Stimulated activated CD8-positive, alpha-beta memory T cell treated with anti-CD3 and anti-CD28 coated beads, Interleukin-2, amount 100 ng/mL, for 1 hour (primary cell): ENCODE results near the gene ADPRH.

Experiments used
- DNase-seq, 2 donors: peaks; one replicate each; pipeline ENCODE4 v3.0.0-alpha.2; 2020; ENCODE audit warnings: low read depth in 2 of 2

ADPRH gene

DNA sequence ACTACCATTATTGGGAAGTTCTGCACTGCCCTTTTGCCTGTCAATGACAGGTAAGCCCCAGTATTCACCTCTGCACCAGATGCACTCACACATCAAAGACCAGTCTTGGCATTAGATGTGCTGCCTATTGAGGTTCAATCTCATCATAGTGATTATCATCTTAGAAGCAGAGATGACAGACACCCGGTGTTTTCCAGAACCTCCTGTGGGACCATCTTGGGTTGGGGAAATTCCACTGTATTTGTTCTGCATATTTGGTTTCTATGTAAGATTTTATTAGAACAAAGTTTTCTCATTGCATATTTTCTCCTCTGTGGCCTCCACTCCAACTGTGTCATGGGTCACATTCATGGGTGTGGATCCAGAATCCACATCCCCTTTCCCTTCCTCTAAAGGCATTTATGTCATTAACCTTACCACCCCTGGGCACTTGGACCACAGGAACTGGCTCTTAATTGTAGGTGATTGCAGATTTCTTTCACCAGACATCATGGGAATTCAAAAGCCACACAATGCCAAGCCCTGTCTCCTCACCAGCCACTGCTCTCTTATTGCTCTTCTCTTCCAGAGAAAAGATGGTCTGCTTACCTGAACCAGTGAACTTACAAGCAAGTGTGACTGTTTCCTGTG, 49.6 kb downstream of the ADPRH start:
- no peak for DNase-seq

DNA sequence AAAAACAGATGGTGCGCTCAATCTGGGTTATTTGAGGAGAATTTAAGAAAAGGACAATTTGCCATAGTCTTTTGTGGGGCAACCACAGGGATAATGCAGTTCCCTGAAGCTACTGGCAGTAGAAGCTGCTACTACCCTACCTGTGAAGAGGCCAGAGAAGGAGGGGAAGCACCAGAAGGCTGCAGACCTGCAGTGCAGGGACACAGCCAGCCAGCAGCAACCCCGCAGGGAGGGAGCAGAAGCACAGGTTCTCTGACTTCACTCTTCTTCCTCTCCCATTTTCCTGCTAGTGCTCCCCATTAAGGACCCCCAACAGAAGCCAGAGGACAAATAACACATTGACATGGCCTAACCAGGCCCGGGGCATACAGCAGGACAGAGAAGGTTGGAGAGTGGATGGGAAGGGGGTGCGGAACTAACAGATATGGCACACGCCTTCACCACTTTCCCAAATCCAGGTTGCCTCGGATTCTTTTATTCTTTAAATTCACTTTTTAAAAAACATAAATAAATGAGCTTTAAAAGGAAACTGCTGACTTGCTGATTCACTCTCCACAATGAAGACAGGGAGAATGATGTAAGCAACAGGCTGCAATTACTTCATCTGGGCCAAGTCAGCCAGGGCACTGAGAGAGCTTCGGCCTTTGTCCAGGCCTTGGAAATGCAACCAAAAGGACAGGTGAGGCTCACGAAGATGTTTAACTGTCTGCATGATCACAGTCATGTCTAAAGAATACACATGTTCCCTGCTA, 51.0 kb downstream of the ADPRH start:
- no peak for DNase-seq

DNA sequence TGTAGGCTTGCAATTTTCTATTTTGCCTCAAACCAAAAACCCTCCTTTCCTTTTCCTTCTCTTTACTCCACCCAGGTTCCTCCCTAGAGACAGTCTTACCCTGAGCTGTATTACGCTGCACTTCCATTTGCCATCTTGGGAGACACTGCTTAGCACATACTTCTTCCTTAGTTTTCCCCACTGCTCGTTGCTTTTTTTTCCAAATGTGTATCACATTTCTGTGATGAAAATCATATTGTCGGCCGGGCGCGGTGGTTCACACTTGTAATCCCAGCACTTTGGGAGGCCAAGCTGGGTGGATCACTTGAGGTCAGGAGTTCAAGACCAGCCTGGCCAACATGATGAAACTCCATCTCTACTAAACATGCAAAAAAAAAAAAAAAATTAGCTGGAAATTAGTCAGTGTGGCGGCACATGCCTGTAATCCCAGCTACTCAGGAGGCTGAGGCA, 51.6 kb downstream of the ADPRH start:
- DNase-seq = no peak

DNA sequence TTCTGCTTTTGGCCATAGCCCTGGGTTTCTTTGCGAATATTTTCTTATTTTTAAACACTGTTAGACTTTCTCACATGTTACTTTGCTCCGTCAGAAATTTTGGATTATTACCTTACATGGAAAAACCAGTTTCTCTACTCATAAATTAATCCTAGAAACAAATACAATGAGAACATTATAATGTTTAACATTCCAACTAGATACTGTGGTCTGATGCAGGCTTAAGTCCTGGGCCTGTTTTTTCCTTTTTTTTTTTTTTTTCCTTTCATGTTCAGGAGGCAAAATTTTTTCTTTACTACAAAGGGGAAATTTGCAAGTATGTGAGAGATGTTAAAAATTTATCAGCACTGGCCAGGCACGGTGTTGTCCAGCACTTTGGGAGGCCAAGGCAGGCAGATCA, 52.2 kb downstream of the ADPRH start:
- no peak for DNase-seq

DNA sequence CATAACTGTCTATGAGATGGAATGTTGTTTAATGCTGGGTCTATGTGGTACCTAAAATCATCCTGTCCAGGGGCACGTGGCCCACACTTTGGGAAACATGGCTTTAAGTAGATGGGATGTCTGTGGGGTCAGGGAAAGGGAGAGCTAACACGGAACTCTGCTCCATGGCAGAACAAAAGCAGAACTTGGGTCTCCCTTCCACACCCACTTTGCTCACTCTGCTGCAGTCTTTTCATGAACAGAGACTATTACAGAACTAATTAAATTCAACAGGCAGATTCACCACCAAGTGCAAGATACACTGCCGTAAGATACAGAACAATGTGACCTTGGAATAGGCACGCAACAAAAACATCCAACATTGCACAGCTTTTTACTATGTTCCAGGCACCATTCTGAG, 52.9 kb downstream of the ADPRH start:
- no peak for DNase-seq

DNA sequence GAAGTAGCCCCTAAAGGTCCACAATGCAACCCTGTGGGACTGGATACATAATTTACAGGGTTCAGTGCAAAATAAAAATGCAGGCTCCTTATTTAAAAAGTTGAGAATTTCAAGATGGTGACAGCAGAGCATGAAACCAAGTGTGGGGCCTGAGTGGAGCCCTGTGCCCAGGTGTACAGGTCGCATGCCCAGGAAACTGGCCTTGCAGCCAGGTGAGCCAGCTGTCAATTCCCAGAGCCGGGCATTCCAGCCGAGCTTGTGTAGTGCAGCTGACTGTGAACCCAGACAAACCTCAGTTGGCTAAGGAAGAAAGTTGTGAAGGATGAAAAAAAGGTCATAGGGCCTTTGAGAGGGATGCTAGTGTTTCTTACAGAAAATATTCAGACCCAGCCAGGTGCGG, 53.5 kb downstream of the ADPRH start:
- no peak for DNase-seq

DNA sequence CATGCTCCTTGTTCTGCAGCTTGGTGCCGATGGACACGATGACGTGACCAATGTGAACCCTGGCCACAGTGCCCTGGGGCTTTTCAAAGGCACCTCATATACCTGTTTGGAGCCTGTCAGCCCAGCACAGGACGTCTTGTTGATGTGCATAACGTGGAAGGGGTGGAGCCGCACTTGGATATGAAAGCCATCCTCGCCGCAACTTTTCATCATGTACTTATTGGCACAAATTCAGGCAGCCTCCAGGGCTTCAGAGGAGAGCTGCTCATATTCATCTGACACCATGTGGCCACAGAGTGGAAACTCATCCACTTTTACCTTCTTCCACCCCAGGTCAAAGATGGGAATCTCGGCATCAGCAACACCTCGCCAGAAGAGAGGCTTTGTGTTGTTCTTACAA, 56.4 kb downstream of the ADPRH start:
- DNase-seq = no peak

DNA sequence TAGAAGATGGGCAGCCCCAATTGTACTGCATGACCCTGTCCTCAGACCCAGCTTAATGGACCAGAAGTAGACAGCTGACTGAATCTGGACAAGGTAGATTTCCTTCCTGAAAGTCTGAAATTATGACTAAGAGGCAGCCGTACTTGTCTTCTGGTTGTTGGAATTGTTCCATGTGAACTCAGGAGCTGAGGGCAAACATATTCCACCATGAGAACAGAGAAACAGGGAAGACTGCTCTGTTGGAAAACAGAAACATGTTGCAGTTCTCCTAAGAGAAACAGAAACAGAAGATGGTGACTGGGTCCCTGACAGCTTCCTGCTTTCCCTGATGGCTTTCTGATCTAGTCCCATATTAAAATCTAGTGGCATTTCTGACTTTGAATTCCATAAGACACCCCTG, 57.0 kb downstream of the ADPRH start:
- DNase-seq = no peak

DNA sequence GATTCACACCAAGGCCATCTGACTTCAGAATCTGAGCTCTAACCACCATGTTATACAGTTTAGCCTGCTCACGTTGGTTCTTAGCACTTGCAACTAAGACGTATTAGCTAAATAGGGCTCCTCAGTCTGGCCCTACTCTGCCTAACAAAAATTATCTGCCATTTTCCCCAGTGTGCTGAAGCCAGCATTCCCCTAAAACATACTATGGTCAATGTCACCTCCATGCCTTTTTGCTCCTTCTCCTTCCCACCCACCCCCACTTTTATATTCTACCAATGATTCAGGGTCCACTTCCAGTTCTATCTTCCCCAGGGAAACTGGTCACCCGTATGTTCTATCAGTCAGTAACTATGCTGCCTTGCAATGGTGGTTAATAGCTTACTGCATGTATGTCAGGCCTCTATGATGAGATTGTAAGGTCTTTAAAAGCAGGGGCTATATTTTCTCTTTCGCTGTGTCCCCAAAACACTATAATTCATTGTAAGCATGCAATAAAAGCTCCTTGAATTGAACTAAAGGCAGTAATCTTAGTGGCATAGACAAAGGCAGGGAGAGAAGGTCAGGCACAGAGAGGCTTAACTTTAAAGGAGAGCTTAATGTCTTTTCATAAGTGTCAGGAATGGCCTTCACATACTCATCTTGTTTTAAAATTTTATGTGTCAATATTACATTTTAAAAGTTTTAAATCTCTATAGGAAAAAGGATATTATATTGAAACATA, 57.8 kb downstream of the ADPRH start:
- DNase-seq = no peak

DNA sequence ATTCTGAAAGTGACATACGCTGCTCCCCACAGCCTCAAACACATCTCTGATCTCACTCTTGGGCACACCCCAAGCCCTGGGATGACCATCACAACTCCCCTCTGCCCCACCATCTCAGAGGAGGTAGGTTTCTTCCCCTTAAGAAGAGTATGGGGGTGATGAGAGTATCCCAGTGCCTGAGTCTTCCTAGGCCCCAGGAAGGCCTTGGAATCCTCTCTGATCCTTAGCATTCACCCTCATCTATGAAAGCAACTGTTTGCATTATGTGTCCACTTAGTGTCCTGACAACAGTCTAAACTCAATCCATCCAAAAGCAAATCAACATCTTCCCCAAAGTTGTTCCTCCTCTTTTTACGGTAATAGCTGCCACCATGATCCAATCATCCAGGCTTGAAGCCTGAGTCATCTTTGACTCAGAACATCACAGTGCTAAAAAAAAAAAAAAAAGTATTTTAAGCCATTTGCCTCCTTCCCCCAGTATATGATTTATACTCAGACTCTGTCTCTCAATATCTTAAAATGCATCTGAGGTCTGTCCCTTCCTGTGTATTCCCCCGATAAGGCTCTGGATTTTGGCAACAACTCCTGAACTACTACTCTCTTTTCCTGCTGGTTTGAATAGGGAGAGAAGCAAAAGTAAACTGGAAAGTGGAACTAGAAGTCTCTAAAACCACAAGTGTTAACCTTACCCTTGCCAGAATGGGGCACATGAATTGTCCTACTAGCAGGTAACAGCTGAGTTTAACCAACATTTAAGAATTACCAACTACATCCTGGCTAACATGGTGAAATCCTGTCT, 58.6 kb downstream of the ADPRH start:
- DNase-seq = no peak
